Suprapubic skin (tissue), 3 donors: Measurements from ENCODE around the gene ITPKC.

Experiments used
- POLR2AphosphoS5 ChIP-seq, 3 donors: sonication (generic); formaldehyde crosslinking; IDR thresholded peaks; one replicate each; pipeline ENCODE4 v1.6.1; 2017; ENCODE audit warnings: antibody characterized with exemption in 3 of 3
- TF ChIP-seq, protein P1 (sequence below), 2 donors: fragments of 200-600 bp in 1 of 2; fragments of 450-650 bp in 1 of 2; sonication (generic) in 1 of 2; IDR thresholded peaks; one replicate each; pipeline ENCODE4 v1.5.1; 2016 to 2019; ENCODE audit warnings: antibody characterized with exemption in 2 of 2, mild to moderate bottlenecking in 1 of 2, moderate library complexity in 1 of 2

- TF ChIP-seq, protein P1, sequence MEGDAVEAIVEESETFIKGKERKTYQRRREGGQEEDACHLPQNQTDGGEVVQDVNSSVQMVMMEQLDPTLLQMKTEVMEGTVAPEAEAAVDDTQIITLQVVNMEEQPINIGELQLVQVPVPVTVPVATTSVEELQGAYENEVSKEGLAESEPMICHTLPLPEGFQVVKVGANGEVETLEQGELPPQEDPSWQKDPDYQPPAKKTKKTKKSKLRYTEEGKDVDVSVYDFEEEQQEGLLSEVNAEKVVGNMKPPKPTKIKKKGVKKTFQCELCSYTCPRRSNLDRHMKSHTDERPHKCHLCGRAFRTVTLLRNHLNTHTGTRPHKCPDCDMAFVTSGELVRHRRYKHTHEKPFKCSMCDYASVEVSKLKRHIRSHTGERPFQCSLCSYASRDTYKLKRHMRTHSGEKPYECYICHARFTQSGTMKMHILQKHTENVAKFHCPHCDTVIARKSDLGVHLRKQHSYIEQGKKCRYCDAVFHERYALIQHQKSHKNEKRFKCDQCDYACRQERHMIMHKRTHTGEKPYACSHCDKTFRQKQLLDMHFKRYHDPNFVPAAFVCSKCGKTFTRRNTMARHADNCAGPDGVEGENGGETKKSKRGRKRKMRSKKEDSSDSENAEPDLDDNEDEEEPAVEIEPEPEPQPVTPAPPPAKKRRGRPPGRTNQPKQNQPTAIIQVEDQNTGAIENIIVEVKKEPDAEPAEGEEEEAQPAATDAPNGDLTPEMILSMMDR (IDR thresholded peaks at IDR 0.05): no peak
- no peak for TF ChIP-seq POLR2AphosphoS5 (IDR thresholded peaks at IDR 0.05)
These were observed 15.2 kb upstream of the ITPKC start for GRCh38 chr19:40701758-40702157.
